Measurements from ENCODE around the gene SPAG8. TPM values are rescaled to one million over a fixed set of nuclear protein-coding genes. Genes with fewer than 3 reads are reported as not detected.

The SPAG8 gene
- total RNA-seq, 4 donors from 2014 or later: 0.65 to 2.0 (median 0.83) TPM

DNA sequence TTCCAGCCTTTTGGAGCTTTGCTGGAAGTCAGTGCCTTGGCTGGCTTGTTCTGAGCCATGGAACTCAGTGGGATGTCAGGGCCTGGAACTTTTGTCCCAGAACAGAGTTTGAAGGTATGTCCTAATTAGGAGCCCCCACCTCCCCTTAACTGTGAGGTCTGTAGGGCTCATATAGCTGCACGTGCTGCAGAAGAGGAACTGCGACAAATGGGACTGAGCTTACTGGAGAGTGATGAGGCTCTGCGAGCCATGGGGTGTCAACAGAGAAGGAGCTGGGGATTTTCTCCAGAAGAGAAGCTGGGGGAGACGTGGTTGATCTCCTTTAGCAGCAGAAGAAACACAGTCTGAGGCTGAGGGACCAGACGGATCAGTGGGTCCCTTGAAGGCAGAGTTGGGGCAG lies 27.9 kb upstream of the SPAG8 start:
- Histone ChIP-seq H3K4me3 (no peak overlapping the region), H3K9me3 (no peaks in the 10 kb centered on the region), H3K4me1 (peaks cover 7 to 26% (median 24%) of the 10 kb centered on the region in 4 donors), H3K27me3 (no peaks in the 10 kb centered on the region), H3K27ac (replicated peaks in 1 of 4) (no peak overlapping the region), H3K36me3 (peaks cover 0 to 26% (median 9%) of the 10 kb centered on the region in 4 donors)
- TF ChIP-seq CTCF (IDR thresholded peaks at IDR 0.05) (no peak), EP300 (IDR thresholded peaks at IDR 0.05) (no peak), POLR2A (IDR thresholded peaks at IDR 0.05; ENCODE audit: low read depth) (no peak), POLR2AphosphoS5 (IDR thresholded peaks at IDR 0.05) (no peak)
- no peak for DNase-seq (ENCODE audit: extremely low spot score)
- intact Hi-C loops (cut with DNase I): no loop called here
- WGBS: 86% methylated on average over 5 of the region's 5 CpGs

DNA sequence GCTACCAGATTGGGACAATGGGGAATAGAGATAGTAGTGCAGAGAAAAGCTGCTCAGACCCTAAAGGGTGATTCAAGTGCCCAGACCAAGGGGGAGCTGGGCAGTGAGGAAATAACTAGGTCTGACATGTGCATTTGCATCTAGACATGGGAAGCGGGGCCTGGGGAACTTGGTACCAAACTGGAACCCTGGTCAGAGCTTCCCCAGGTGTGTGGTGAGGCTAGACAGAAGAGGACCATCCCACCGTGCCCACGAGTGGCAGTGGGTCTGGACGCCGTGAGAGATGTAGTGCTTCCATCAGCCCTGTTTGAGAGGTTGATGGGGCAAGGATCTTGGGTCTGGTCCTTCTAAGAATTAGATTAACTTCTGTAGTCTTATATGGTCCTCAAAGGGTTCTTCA lies 24.5 kb upstream of the SPAG8 start:
- Histone ChIP-seq H3K27ac (replicated peaks in 1 of 4) (no peak overlapping the region), H3K36me3 (peaks cover 0 to 26% (median 6%) of the 10 kb centered on the region in 4 donors), H3K4me1 (peaks cover 14 to 26% (median 21%) of the 10 kb centered on the region in 4 donors), H3K9me3 (no peaks in the 10 kb centered on the region), H3K4me3 (no peak overlapping the region), H3K27me3 (no peaks in the 10 kb centered on the region)
- no peak for DNase-seq (ENCODE audit: extremely low spot score)
- WGBS: 100% methylated on average over 5 of the region's 5 CpGs
- intact Hi-C loops (cut with DNase I): no loop called here
- TF ChIP-seq EP300 (IDR thresholded peaks at IDR 0.05) (no peak), POLR2A (IDR thresholded peaks at IDR 0.05; ENCODE audit: low read depth) (no peak), CTCF (IDR thresholded peaks at IDR 0.05) (no peak), POLR2AphosphoS5 (IDR thresholded peaks at IDR 0.05) (no peak)

- intact Hi-C loops (cut with DNase I): no loop called here
- 89% methylated on average over 2 of the region's 2 CpGs for WGBS
- TF ChIP-seq EP300 (IDR thresholded peaks at IDR 0.05) (no peak), CTCF (IDR thresholded peaks at IDR 0.05) (no peak), POLR2AphosphoS5 (IDR thresholded peaks at IDR 0.05) (no peak), POLR2A (IDR thresholded peaks at IDR 0.05; ENCODE audit: low read depth) (no peak)
- no peaks in the 10 kb centered on the region for H3K27me3 ChIP-seq
- no peak overlapping the region for H3K27ac ChIP-seq (replicated peaks in 1 of 4)
- H3K4me1 ChIP-seq: peaks cover 19 to 35% (median 29%) of the 10 kb centered on the region in 4 donors
- peaks cover 0 to 19% (median 3%) of the 10 kb centered on the region in 4 donors for H3K36me3 ChIP-seq
- no peak overlapping the region for H3K4me3 ChIP-seq
- no peak for DNase-seq (ENCODE audit: extremely low spot score)
- no peaks in the 10 kb centered on the region for H3K9me3 ChIP-seq
These were observed 23.7 kb upstream of the SPAG8 start for GRCh38 chr9:35835766-35836165.

GRCh38 chr9:35835216-35835632 lies 23.2 kb upstream of the SPAG8 start:
- Histone ChIP-seq H3K27ac (replicated peaks in 1 of 4) (no peak overlapping the region), H3K4me1 (peaks cover 24 to 40% (median 34%) of the 10 kb centered on the region in 4 donors), H3K9me3 (no peaks in the 10 kb centered on the region), H3K4me3 (no peak overlapping the region), H3K27me3 (no peaks in the 10 kb centered on the region), H3K36me3 (peaks cover 0 to 19% (median 3%) of the 10 kb centered on the region in 4 donors)
- TF ChIP-seq POLR2A (IDR thresholded peaks at IDR 0.05; ENCODE audit: low read depth) (no peak), POLR2AphosphoS5 (IDR thresholded peaks at IDR 0.05) (no peak), CTCF (IDR thresholded peaks at IDR 0.05) (no peak), EP300 (IDR thresholded peaks at IDR 0.05) (no peak)
- DNase-seq (ENCODE audit: extremely low spot score): no peak
- intact Hi-C loops (cut with DNase I): no loop called here
- WGBS: 100% methylated on average over 2 of the region's 3 CpGs
